ENCODE measurements around the gene PPOX.

PPOX gene

GRCh38 chr1:161177112-161177935 lies 11.1 kb downstream of the PPOX start, which contains the start of gene B4GALT3:
Gene B4GALT3 (minus strand): TSS chr1:161177507. CDS start chr1:161176060, 1,447 bp downstream.
- peak within 1 kb of the TSS; percentile 86 to 95 for H3K9ac ChIP-seq (ENCODE audit: low read length in 2 of 2)
- peak within 1 kb of the TSS; percentile 89 for H3K27ac ChIP-seq (ENCODE audit: low read length)
- H3K4me3 ChIP-seq (ENCODE audit: low read length in 2 of 2): peak within 1 kb of the TSS; percentile 78 to 95
- peaks cover 17 to 22% of the 10 kb centered on the region in 2 donors for H3K36me3 ChIP-seq (ENCODE audit: control insufficient read depth in 2 of 2, insufficient read depth in 2 of 2, low read length in 2 of 2)
- peaks cover 25% of the 10 kb centered on the region for H3K4me1 ChIP-seq (ENCODE audit: control insufficient read depth, insufficient read depth, low read length)
- no peaks in the 10 kb centered on the region for H3K27me3 ChIP-seq (ENCODE audit: control insufficient read depth in 1 of 2, insufficient read depth in 2 of 2, low read length in 2 of 2)
- H3K9me3 ChIP-seq (ENCODE audit: control insufficient read depth in 2 of 2, low read length in 2 of 2): no peaks in the 10 kb centered on the region

- Histone ChIP-seq H3K36me3 (ENCODE audit: control insufficient read depth in 2 of 2, insufficient read depth in 2 of 2, low read length in 2 of 2) (peaks cover 11 to 20% of the 10 kb centered on the region in 2 donors), H3K9me3 (ENCODE audit: control insufficient read depth in 2 of 2, low read length in 2 of 2) (no peaks in the 10 kb centered on the region), H3K4me1 (ENCODE audit: control insufficient read depth, insufficient read depth, low read length) (peaks cover 24% of the 10 kb centered on the region), H3K4me3 (ENCODE audit: low read length in 2 of 2) (peak overlapping the region; percentile 78 to 95), H3K27me3 (ENCODE audit: control insufficient read depth in 1 of 2, insufficient read depth in 2 of 2, low read length in 2 of 2) (no peaks in the 10 kb centered on the region), H3K9ac (ENCODE audit: low read length in 2 of 2) (peak overlapping the region; percentile 86 to 95), H3K27ac (ENCODE audit: low read length) (peak overlapping the region; percentile 89)
Observed at GRCh38 chr1:161177936-161178244, 11.7 kb downstream of the PPOX start.

GRCh38 chr1:161179698-161180097 lies 13.5 kb downstream of the PPOX start:
- H3K4me1 ChIP-seq (ENCODE audit: control insufficient read depth, insufficient read depth, low read length): peaks cover 19% of the 10 kb centered on the region
- no peak overlapping the region for H3K4me3 ChIP-seq (ENCODE audit: low read length in 2 of 2)

GRCh38 chr1:161180639-161181038 lies 14.4 kb downstream of the PPOX start:
- Histone ChIP-seq H3K36me3 (ENCODE audit: control insufficient read depth in 2 of 2, insufficient read depth in 2 of 2, low read length in 2 of 2) (peaks cover 0 to 3% of the 10 kb centered on the region in 2 donors), H3K4me1 (ENCODE audit: control insufficient read depth, insufficient read depth, low read length) (peaks cover 19% of the 10 kb centered on the region), H3K27me3 (ENCODE audit: control insufficient read depth in 1 of 2, insufficient read depth in 2 of 2, low read length in 2 of 2) (no peaks in the 10 kb centered on the region), H3K9ac (ENCODE audit: low read length in 2 of 2) (no peak overlapping the region), H3K9me3 (ENCODE audit: control insufficient read depth in 2 of 2, low read length in 2 of 2) (no peaks in the 10 kb centered on the region), H3K27ac (ENCODE audit: low read length) (no peak overlapping the region), H3K4me3 (ENCODE audit: low read length in 2 of 2) (no peak overlapping the region)

More at GRCh38 chr1:161179698-161180097, 13.5 kb downstream of the PPOX start:
- Histone ChIP-seq H3K27ac (ENCODE audit: low read length) (no peak overlapping the region), H3K36me3 (ENCODE audit: control insufficient read depth in 2 of 2, insufficient read depth in 2 of 2, low read length in 2 of 2) (peaks cover 3 to 7% of the 10 kb centered on the region in 2 donors), H3K9ac (ENCODE audit: low read length in 2 of 2) (no peak overlapping the region), H3K27me3 (ENCODE audit: control insufficient read depth in 1 of 2, insufficient read depth in 2 of 2, low read length in 2 of 2) (no peaks in the 10 kb centered on the region), H3K9me3 (ENCODE audit: control insufficient read depth in 2 of 2, low read length in 2 of 2) (no peaks in the 10 kb centered on the region)

- no peak overlapping the region for H3K4me3 ChIP-seq (ENCODE audit: low read length in 2 of 2)
- H3K27me3 ChIP-seq (ENCODE audit: control insufficient read depth in 1 of 2, insufficient read depth in 2 of 2, low read length in 2 of 2): no peaks in the 10 kb centered on the region
- no peaks in the 10 kb centered on the region for H3K36me3 ChIP-seq (ENCODE audit: control insufficient read depth in 2 of 2, insufficient read depth in 2 of 2, low read length in 2 of 2)
- peaks cover 12% of the 10 kb centered on the region for H3K4me1 ChIP-seq (ENCODE audit: control insufficient read depth, insufficient read depth, low read length)
- H3K9ac ChIP-seq (ENCODE audit: low read length in 2 of 2): no peak overlapping the region
- no peaks in the 10 kb centered on the region for H3K9me3 ChIP-seq (ENCODE audit: control insufficient read depth in 2 of 2, low read length in 2 of 2)
- H3K27ac ChIP-seq (ENCODE audit: low read length): no peak overlapping the region
Observed at GRCh38 chr1:161182214-161182613, 16.0 kb downstream of the PPOX start.

GRCh38 chr1:161185282-161185682 lies 19.1 kb downstream of the PPOX start:
- Histone ChIP-seq H3K4me3 (ENCODE audit: low read length in 2 of 2) (no peak overlapping the region), H3K36me3 (ENCODE audit: control insufficient read depth in 2 of 2, insufficient read depth in 2 of 2, low read length in 2 of 2) (no peaks in the 10 kb centered on the region), H3K27ac (ENCODE audit: low read length) (peak overlapping the region; percentile 55), H3K9me3 (ENCODE audit: control insufficient read depth in 2 of 2, low read length in 2 of 2) (no peaks in the 10 kb centered on the region), H3K27me3 (ENCODE audit: control insufficient read depth in 1 of 2, insufficient read depth in 2 of 2, low read length in 2 of 2) (no peaks in the 10 kb centered on the region), H3K9ac (ENCODE audit: low read length in 2 of 2) (no peak overlapping the region), H3K4me1 (ENCODE audit: control insufficient read depth, insufficient read depth, low read length) (peaks cover 9% of the 10 kb centered on the region)

GRCh38 chr1:161185732-161186311 lies 19.6 kb downstream of the PPOX start:
- Histone ChIP-seq H3K9ac (ENCODE audit: low read length in 2 of 2) (no peak overlapping the region), H3K36me3 (ENCODE audit: control insufficient read depth in 2 of 2, insufficient read depth in 2 of 2, low read length in 2 of 2) (no peaks in the 10 kb centered on the region), H3K4me1 (ENCODE audit: control insufficient read depth, insufficient read depth, low read length) (peaks cover 9% of the 10 kb centered on the region), H3K27me3 (ENCODE audit: control insufficient read depth in 1 of 2, insufficient read depth in 2 of 2, low read length in 2 of 2) (no peaks in the 10 kb centered on the region), H3K4me3 (ENCODE audit: low read length in 2 of 2) (no peak overlapping the region), H3K27ac (ENCODE audit: low read length) (peak overlapping the region; percentile 55), H3K9me3 (ENCODE audit: control insufficient read depth in 2 of 2, low read length in 2 of 2) (no peaks in the 10 kb centered on the region)

- H3K9ac ChIP-seq (ENCODE audit: low read length in 2 of 2): no peak overlapping the region
- peaks cover 12% of the 10 kb centered on the region for H3K4me1 ChIP-seq (ENCODE audit: control insufficient read depth, insufficient read depth, low read length)
- H3K9me3 ChIP-seq (ENCODE audit: control insufficient read depth in 2 of 2, low read length in 2 of 2): no peaks in the 10 kb centered on the region
- no peak overlapping the region for H3K27ac ChIP-seq (ENCODE audit: low read length)
- no peaks in the 10 kb centered on the region for H3K27me3 ChIP-seq (ENCODE audit: control insufficient read depth in 1 of 2, insufficient read depth in 2 of 2, low read length in 2 of 2)
- H3K36me3 ChIP-seq (ENCODE audit: control insufficient read depth in 2 of 2, insufficient read depth in 2 of 2, low read length in 2 of 2): peaks cover 0 to 6% of the 10 kb centered on the region in 2 donors
- H3K4me3 ChIP-seq (ENCODE audit: low read length in 2 of 2): no peak overlapping the region
Observed at GRCh38 chr1:161187311-161187710, 21.1 kb downstream of the PPOX start.

GRCh38 chr1:161188381-161188780 lies 22.2 kb downstream of the PPOX start:
- peaks cover 21% of the 10 kb centered on the region for H3K4me1 ChIP-seq (ENCODE audit: control insufficient read depth, insufficient read depth, low read length)
- H3K27ac ChIP-seq (ENCODE audit: low read length): no peak overlapping the region

GRCh38 chr1:161189036-161189435 lies 22.8 kb downstream of the PPOX start:
- peaks cover 21% of the 10 kb centered on the region for H3K4me1 ChIP-seq (ENCODE audit: control insufficient read depth, insufficient read depth, low read length)
- no peak overlapping the region for H3K9ac ChIP-seq (ENCODE audit: low read length in 2 of 2)

More at GRCh38 chr1:161188381-161188780, 22.2 kb downstream of the PPOX start:
- Histone ChIP-seq H3K9ac (ENCODE audit: low read length in 2 of 2) (no peak overlapping the region), H3K27me3 (ENCODE audit: control insufficient read depth in 1 of 2, insufficient read depth in 2 of 2, low read length in 2 of 2) (no peaks in the 10 kb centered on the region), H3K4me3 (ENCODE audit: low read length in 2 of 2) (no peak overlapping the region), H3K36me3 (ENCODE audit: control insufficient read depth in 2 of 2, insufficient read depth in 2 of 2, low read length in 2 of 2) (peaks cover 0 to 6% of the 10 kb centered on the region in 2 donors), H3K9me3 (ENCODE audit: control insufficient read depth in 2 of 2, low read length in 2 of 2) (no peaks in the 10 kb centered on the region)

More at GRCh38 chr1:161189036-161189435, 22.8 kb downstream of the PPOX start:
- H3K9me3 ChIP-seq (ENCODE audit: control insufficient read depth in 2 of 2, low read length in 2 of 2): no peaks in the 10 kb centered on the region
- H3K27ac ChIP-seq (ENCODE audit: low read length): no peak overlapping the region
- peaks cover 0 to 6% of the 10 kb centered on the region in 2 donors for H3K36me3 ChIP-seq (ENCODE audit: control insufficient read depth in 2 of 2, insufficient read depth in 2 of 2, low read length in 2 of 2)
- no peak overlapping the region for H3K4me3 ChIP-seq (ENCODE audit: low read length in 2 of 2)
- no peaks in the 10 kb centered on the region for H3K27me3 ChIP-seq (ENCODE audit: control insufficient read depth in 1 of 2, insufficient read depth in 2 of 2, low read length in 2 of 2)
